NCI-H2107 treated with DMSO at 0.1 percent for 48 hours (cell line): ENCODE measurements around the gene RBP7.

Experiments
- DNase-seq: peaks from one replicate; lab custom pipeline; 2025; ENCODE audit not compliant: unreplicated experiment; lab: John Stamatoyannopoulos, UW

The RBP7 gene

GRCh38 chr1:10064416-10065343 lies 67.7 kb downstream of the RBP7 start:
- no peak for DNase-seq

GRCh38 chr1:10065344-10065685 lies 68.3 kb downstream of the RBP7 start:
- no peak for DNase-seq
